ENCODE data around the gene SCARB1.

SCARB1 gene

GRCh38 chr12:124867401-124867930 is 3.8 kb upstream of the SCARB1 start:
- ATAC-seq (ENCODE audit: insufficient read depth, low read depth) = no peak
- Histone ChIP-seq H3K27ac (ENCODE audit: low read length) (no peak overlapping the region), H2AFZ (ENCODE audit: low read depth, low read length) (no peak overlapping the region), H3K79me2 (ENCODE audit: insufficient read depth, low read length) (peaks cover 10% of the 10 kb centered on the region), H3K4me1 (ENCODE audit: insufficient read depth, low read length) (peaks cover 20% of the 10 kb centered on the region), H4K20me1 (ENCODE audit: insufficient read depth, low read length) (no peaks in the 10 kb centered on the region), H3K27me3 (ENCODE audit: insufficient read depth, low read length, poor library complexity) (no peaks in the 10 kb centered on the region), H3K9me3 (ENCODE audit: insufficient read depth, low read length, severe bottlenecking) (no peaks in the 10 kb centered on the region), H3K4me3 (ENCODE audit: low read depth in 1 of 2, low read length in 2 of 2) (no peak overlapping the region), H3K9ac (ENCODE audit: low read depth, low read length) (no peak overlapping the region), H3K4me2 (ENCODE audit: insufficient read depth, low read length) (no peak overlapping the region), H3K36me3 (ENCODE audit: insufficient read depth, low read length) (no peaks in the 10 kb centered on the region)
- TF ChIP-seq EZH2 (IDR thresholded peaks at IDR 0.05; ENCODE audit: borderline replicate concordance, low read depth, low read length, severe bottlenecking) (no peak), CTCF (IDR thresholded peaks at IDR 0.05; ENCODE audit: borderline replicate concordance, extremely low read depth, low read length, poor library complexity, severe bottlenecking) (no peak)
- DNase-seq = no peak

- no peak for TF ChIP-seq CTCF (IDR thresholded peaks at IDR 0.05; ENCODE audit: borderline replicate concordance, extremely low read depth, low read length, poor library complexity, severe bottlenecking)
- no peak for TF ChIP-seq EZH2 (IDR thresholded peaks at IDR 0.05; ENCODE audit: borderline replicate concordance, low read depth, low read length, severe bottlenecking)
- H3K4me1 ChIP-seq (ENCODE audit: insufficient read depth, low read length) = peaks cover 26% of the 10 kb centered on the region
- peak overlapping the region; percentile 38; the same call in 1 of the 2 replicates for H2AFZ ChIP-seq (ENCODE audit: low read depth, low read length)
- peaks cover 2% of the 10 kb centered on the region; the same call in 1 of the 2 replicates for H4K20me1 ChIP-seq (ENCODE audit: insufficient read depth, low read length)
- no peak overlapping the region for H3K4me3 ChIP-seq (ENCODE audit: low read depth in 1 of 2, low read length in 2 of 2)
- ATAC-seq (ENCODE audit: insufficient read depth, low read depth) = no peak
- no peak overlapping the region for H3K27ac ChIP-seq (ENCODE audit: low read length)
- H3K9me3 ChIP-seq (ENCODE audit: insufficient read depth, low read length, severe bottlenecking) = no peaks in the 10 kb centered on the region
- no peaks in the 10 kb centered on the region for H3K27me3 ChIP-seq (ENCODE audit: insufficient read depth, low read length, poor library complexity)
- no peak overlapping the region for H3K4me2 ChIP-seq (ENCODE audit: insufficient read depth, low read length)
- no peaks in the 10 kb centered on the region for H3K36me3 ChIP-seq (ENCODE audit: insufficient read depth, low read length)
- DNase-seq = no peak
- no peak overlapping the region for H3K9ac ChIP-seq (ENCODE audit: low read depth, low read length)
- peaks cover 15% of the 10 kb centered on the region for H3K79me2 ChIP-seq (ENCODE audit: insufficient read depth, low read length)
These were observed 3.3 kb upstream of the SCARB1 start for GRCh38 chr12:124866883-124867400.

- no peaks in the 10 kb centered on the region for H3K27me3 ChIP-seq (ENCODE audit: insufficient read depth, low read length, poor library complexity)
- TF ChIP-seq EZH2 (IDR thresholded peaks at IDR 0.05; ENCODE audit: borderline replicate concordance, low read depth, low read length, severe bottlenecking) (no peak), CTCF (IDR thresholded peaks at IDR 0.05; ENCODE audit: borderline replicate concordance, extremely low read depth, low read length, poor library complexity, severe bottlenecking) (no peak)
- peaks cover 6% of the 10 kb centered on the region; the same call in 1 of the 2 replicates for H4K20me1 ChIP-seq (ENCODE audit: insufficient read depth, low read length)
- H3K79me2 ChIP-seq (ENCODE audit: insufficient read depth, low read length) = peaks cover 18% of the 10 kb centered on the region
- DNase-seq (no peak), ATAC-seq (ENCODE audit: insufficient read depth, low read depth) (no peak)
- no peak overlapping the region for H3K4me3 ChIP-seq (ENCODE audit: low read depth in 1 of 2, low read length in 2 of 2)
- H3K27ac ChIP-seq (ENCODE audit: low read length) = no peak overlapping the region
- no peak overlapping the region for H3K9ac ChIP-seq (ENCODE audit: low read depth, low read length)
- H3K36me3 ChIP-seq (ENCODE audit: insufficient read depth, low read length) = 0 out of 2 replicates have a peak, but pooled peaks cover 3% of the 10 kb centered on the region
- no peak overlapping the region for H2AFZ ChIP-seq (ENCODE audit: low read depth, low read length)
- H3K4me1 ChIP-seq (ENCODE audit: insufficient read depth, low read length) = peaks cover 32% of the 10 kb centered on the region
- H3K4me2 ChIP-seq (ENCODE audit: insufficient read depth, low read length) = no peak overlapping the region
- no peaks in the 10 kb centered on the region for H3K9me3 ChIP-seq (ENCODE audit: insufficient read depth, low read length, severe bottlenecking)
These were observed 2.7 kb upstream of the SCARB1 start for GRCh38 chr12:124866195-124866882.

Measured in DND-41 (cell line).